Measurements from ENCODE around the gene FABP7. TPM values are rescaled to one million over a fixed set of nuclear protein-coding genes. Genes with fewer than 3 reads are reported as not detected.

The FABP7 gene
- total RNA-seq, 1 donor from 2014 or later = not detected

GRCh38 chr6:122783401-122783800 is 3.9 kb downstream of the FABP7 start:
- no peak overlapping the region for H3K4me3 ChIP-seq (ENCODE audit: low read depth, low read length)
- TF ChIP-seq, protein P1, sequence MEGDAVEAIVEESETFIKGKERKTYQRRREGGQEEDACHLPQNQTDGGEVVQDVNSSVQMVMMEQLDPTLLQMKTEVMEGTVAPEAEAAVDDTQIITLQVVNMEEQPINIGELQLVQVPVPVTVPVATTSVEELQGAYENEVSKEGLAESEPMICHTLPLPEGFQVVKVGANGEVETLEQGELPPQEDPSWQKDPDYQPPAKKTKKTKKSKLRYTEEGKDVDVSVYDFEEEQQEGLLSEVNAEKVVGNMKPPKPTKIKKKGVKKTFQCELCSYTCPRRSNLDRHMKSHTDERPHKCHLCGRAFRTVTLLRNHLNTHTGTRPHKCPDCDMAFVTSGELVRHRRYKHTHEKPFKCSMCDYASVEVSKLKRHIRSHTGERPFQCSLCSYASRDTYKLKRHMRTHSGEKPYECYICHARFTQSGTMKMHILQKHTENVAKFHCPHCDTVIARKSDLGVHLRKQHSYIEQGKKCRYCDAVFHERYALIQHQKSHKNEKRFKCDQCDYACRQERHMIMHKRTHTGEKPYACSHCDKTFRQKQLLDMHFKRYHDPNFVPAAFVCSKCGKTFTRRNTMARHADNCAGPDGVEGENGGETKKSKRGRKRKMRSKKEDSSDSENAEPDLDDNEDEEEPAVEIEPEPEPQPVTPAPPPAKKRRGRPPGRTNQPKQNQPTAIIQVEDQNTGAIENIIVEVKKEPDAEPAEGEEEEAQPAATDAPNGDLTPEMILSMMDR (conservative IDR thresholded peaks at IDR 0.05; ENCODE audit: low read depth, low read length) = no peak
- DNase-seq (ENCODE audit: low read depth) = no peak

GRCh38 chr6:122785891-122786290 is 6.4 kb downstream of the FABP7 start:
- no peak overlapping the region for H3K4me3 ChIP-seq (ENCODE audit: low read depth, low read length)
- TF ChIP-seq, protein P1 (conservative IDR thresholded peaks at IDR 0.05; ENCODE audit: low read depth, low read length) = no peak
- no peak for DNase-seq (ENCODE audit: low read depth)

- TF ChIP-seq, protein P1 (conservative IDR thresholded peaks at IDR 0.05; ENCODE audit: low read depth, low read length) = no peak
- DNase-seq (ENCODE audit: low read depth) = no peak
- H3K4me3 ChIP-seq (ENCODE audit: low read depth, low read length) = no peak overlapping the region
These were observed 8.2 kb downstream of the FABP7 start for GRCh38 chr6:122787721-122788120.

GRCh38 chr6:122788208-122788607 is 8.7 kb downstream of the FABP7 start:
- peak overlapping the region; percentile 74 for H3K4me3 ChIP-seq (ENCODE audit: low read depth, low read length)

GRCh38 chr6:122788663-122789181 is 9.2 kb downstream of the FABP7 start:
- TF ChIP-seq, protein P1 (conservative IDR thresholded peaks at IDR 0.05; ENCODE audit: low read depth, low read length) = no peak
- DNase-seq (ENCODE audit: low read depth) = no peak
- H3K4me3 ChIP-seq (ENCODE audit: low read depth, low read length) = peak overlapping the region; percentile 74

More at GRCh38 chr6:122788208-122788607, 8.7 kb downstream of the FABP7 start:
- TF ChIP-seq, protein P1 (conservative IDR thresholded peaks at IDR 0.05; ENCODE audit: low read depth, low read length) = no peak
- DNase-seq (ENCODE audit: low read depth) = no peak

- peak within 1 kb of the TSS; percentile 74 for H3K4me3 ChIP-seq (ENCODE audit: low read depth, low read length)
- DNase-seq (ENCODE audit: low read depth) = no peak
- TF ChIP-seq, protein P1 (conservative IDR thresholded peaks at IDR 0.05; ENCODE audit: low read depth, low read length) = peak; percentile 46
These were observed 9.9 kb downstream of the FABP7 start, which contains the start of gene SMPDL3A for GRCh38 chr6:122789182-122790027. TSS of gene SMPDL3A (plus strand) at chr6:122789258. CDS start at chr6:122789347, 89 bp downstream.
